Activated B cell treated with CpG ODN at 0.5 μM for 24 hours (primary cell): ENCODE measurements around the gene TAAR9. TPM values are rescaled to one million over a fixed set of nuclear protein-coding genes. Genes with fewer than 3 reads are reported as not detected.

Experiments
- ATAC-seq: fragments of 200-7000 bp; cut with Tn5 transposase; one replicate; pipeline ENCODE4 v1.10.0; 2021; ENCODE audit warnings: low read depth, mild to moderate bottlenecking, moderate library complexity
- CTCF ChIA-PET: fragments of 350-600 bp; sonication (Branson Sonifier 250); formaldehyde crosslinking; loops from one replicate; lab custom pipeline; 2021; ENCODE audit warnings: antibody characterized with exemption; lab: Charles Lee
- POLR2A ChIA-PET: fragments of 350-600 bp; sonication (Branson Sonifier 250); formaldehyde crosslinking; loops from one replicate; lab custom pipeline; 2021; ENCODE audit warnings: antibody characterized with exemption; lab: Charles Lee
- DNase-seq: peaks from one replicate; pipeline ENCODE4 v3.0.0; 2022
- H3K27ac Mint-ChIP-seq: one replicate; pipeline ENCODE4 v1.8.0; 2020; ENCODE audit warnings: mixed read lengths
- H3K27me3 Mint-ChIP-seq: one replicate; pipeline ENCODE4 v1.8.0; 2021; ENCODE audit warnings: mixed read lengths
- H3K36me3 Mint-ChIP-seq: one replicate; pipeline ENCODE4 v1.8.0; 2021; ENCODE audit warnings: low read depth, mixed read lengths
- H3K4me1 Mint-ChIP-seq: one replicate; pipeline ENCODE4 v1.8.0; 2021; ENCODE audit warnings: mixed read lengths
- H3K4me3 Mint-ChIP-seq: one replicate; pipeline ENCODE4 v1.8.0; 2020; ENCODE audit warnings: mild to moderate bottlenecking, mixed read lengths
- H3K9me3 Mint-ChIP-seq: one replicate; pipeline ENCODE4 v1.8.0; 2020; ENCODE audit warnings: mixed read lengths
- CTCF ChIP-seq: fragments of 200-600 bp; IDR thresholded peaks from one replicate; pipeline ENCODE4 v1.8.0; 2022; ENCODE audit warnings: antibody characterized with exemption, mild to moderate bottlenecking
- intact Hi-C: fragments of 100-400 bp; cut with micrococcal nuclease; formaldehyde crosslinking; loops from one replicate; pipeline ENCODE4 v1.15.1; 2024
- total RNA-seq: library from RNA; stranded (reverse); gene quantifications from 2 replicates; pipeline ENCODE4 v1.2.3, GENCODE V29; 2022

Gene TAAR9
- total RNA-seq, 1 donor from 2014 or later = not detected

- intact Hi-C loops = loop anchor here (1.0 to 10.0 kb wide), 7 partner anchors 14 to 1733 kb away; partner anchors contain the start of genes EPB41L2, MED23 and RPS12
- Mint-ChIP-seq H3K27ac (peak overlapping the region; percentile 77), H3K27me3 (no peaks in the 10 kb centered on the region), H3K9me3 (no peaks in the 10 kb centered on the region), H3K4me3 (peak overlapping the region; percentile 92), H3K36me3 (peaks cover 40% of the 10 kb centered on the region), H3K4me1 (peaks cover 74% of the 10 kb centered on the region)
- CTCF ChIA-PET = interaction anchor here (0.6 to 2.6 kb wide), 12 partner anchors 12 to 232 kb away, joined by 3 to 21 read pairs (median 5); no protein-coding TSS in a partner anchor
- POLR2A ChIA-PET = interaction anchor here (0.6 to 3.8 kb wide), 23 partner anchors 10 to 1440 kb away, joined by 3 to 79 read pairs (median 5); partner anchors contain the start of genes RPS12, SLC18B1 and TBPL1
- ATAC-seq = no peak
- DNase-seq = no peak
- no peak for TF ChIP-seq CTCF
Measured at GRCh38 chr6:132512342-132512637, 25.8 kb upstream of the TAAR9 start.

GRCh38 chr6:132512638-132513632 is 25.1 kb upstream of the TAAR9 start, which contains the start of gene STX7:
Gene STX7, minus strand, starts transcription at chr6:132513116. Its CDS starts 9,586 bp downstream, at chr6:132503530.
- ATAC-seq (peak; percentile 82), DNase-seq (peak; percentile 89)
- Mint-ChIP-seq H3K4me1 (peaks cover 68% of the 10 kb centered on the region), H3K27ac (peak within 1 kb of the TSS; percentile 97), H3K27me3 (no peaks in the 10 kb centered on the region), H3K36me3 (peaks cover 33% of the 10 kb centered on the region), H3K4me3 (peak within 1 kb of the TSS; percentile 96), H3K9me3 (no peaks in the 10 kb centered on the region)
- CTCF ChIA-PET = interaction anchor here (0.6 to 2.6 kb wide), 13 partner anchors 13 to 245 kb away, joined by 3 to 21 read pairs (median 4); partner anchors contain the start of gene VNN2
- intact Hi-C loops = loop anchor here (1.0 to 10.0 kb wide), 9 partner anchors 15 to 1732 kb away; partner anchors contain the start of genes EPB41L2, MED23, RPS12 and TBPL1
- TF ChIP-seq CTCF = no peak
- POLR2A ChIA-PET = interaction anchor here (0.6 to 3.8 kb wide), 25 partner anchors 10 to 1440 kb away, joined by 3 to 79 read pairs (median 5); partner anchors contain the start of genes RPS12, SLC18B1 and TBPL1

GRCh38 chr6:132513831-132514545 is 24.1 kb upstream of the TAAR9 start:
- ChIA-PET CTCF (interaction anchor here (1.4 to 2.6 kb wide), 5 partner anchors 18 to 234 kb away, joined by 3 to 21 read pairs (median 10); no protein-coding TSS in a partner anchor), POLR2A (interaction anchor here (0.9 to 3.8 kb wide), 6 partner anchors 13 to 300 kb away, joined by 3 to 79 read pairs (median 27); partner anchors contain the start of genes RPS12 and SLC18B1)
- peaks cover 23% of the 10 kb centered on the region for H3K36me3 Mint-ChIP-seq
- H3K27ac Mint-ChIP-seq = peak overlapping the region; percentile 97
- no peak for TF ChIP-seq CTCF
- intact Hi-C loops = loop anchor here (1.0 to 10.0 kb wide), 7 partner anchors 16 to 1731 kb away; partner anchors contain the start of genes EPB41L2, MED23 and TBPL1
- peaks cover 57% of the 10 kb centered on the region for H3K4me1 Mint-ChIP-seq
- H3K27me3 Mint-ChIP-seq = no peaks in the 10 kb centered on the region
- H3K4me3 Mint-ChIP-seq = peak overlapping the region; percentile 96
- DNase-seq (no peak), ATAC-seq (no peak)
- H3K9me3 Mint-ChIP-seq = no peaks in the 10 kb centered on the region

- H3K27ac Mint-ChIP-seq = peak overlapping the region; percentile 26
- no peaks in the 10 kb centered on the region for H3K27me3 Mint-ChIP-seq
- H3K4me3 Mint-ChIP-seq = no peak overlapping the region
- CTCF ChIA-PET = interaction anchor here (1.0 kb wide), 1 partner anchor 217 kb away, joined by 4 read pairs; no protein-coding TSS in a partner anchor
- DNase-seq = no peak
- H3K4me1 Mint-ChIP-seq = peaks cover 46% of the 10 kb centered on the region
- no peak for TF ChIP-seq CTCF
- no peaks in the 10 kb centered on the region for H3K9me3 Mint-ChIP-seq
- intact Hi-C loops = loop anchor here (10.0 kb wide), 1 partner anchor 1729 kb away; no protein-coding TSS in a partner anchor
- H3K36me3 Mint-ChIP-seq = peaks cover 17% of the 10 kb centered on the region
- ATAC-seq = no peak
- POLR2A ChIA-PET = no interaction called here
Measured at GRCh38 chr6:132515386-132515785, 22.7 kb upstream of the TAAR9 start.
